ENCODE measurements around the gene MTUS2.

DNA sequence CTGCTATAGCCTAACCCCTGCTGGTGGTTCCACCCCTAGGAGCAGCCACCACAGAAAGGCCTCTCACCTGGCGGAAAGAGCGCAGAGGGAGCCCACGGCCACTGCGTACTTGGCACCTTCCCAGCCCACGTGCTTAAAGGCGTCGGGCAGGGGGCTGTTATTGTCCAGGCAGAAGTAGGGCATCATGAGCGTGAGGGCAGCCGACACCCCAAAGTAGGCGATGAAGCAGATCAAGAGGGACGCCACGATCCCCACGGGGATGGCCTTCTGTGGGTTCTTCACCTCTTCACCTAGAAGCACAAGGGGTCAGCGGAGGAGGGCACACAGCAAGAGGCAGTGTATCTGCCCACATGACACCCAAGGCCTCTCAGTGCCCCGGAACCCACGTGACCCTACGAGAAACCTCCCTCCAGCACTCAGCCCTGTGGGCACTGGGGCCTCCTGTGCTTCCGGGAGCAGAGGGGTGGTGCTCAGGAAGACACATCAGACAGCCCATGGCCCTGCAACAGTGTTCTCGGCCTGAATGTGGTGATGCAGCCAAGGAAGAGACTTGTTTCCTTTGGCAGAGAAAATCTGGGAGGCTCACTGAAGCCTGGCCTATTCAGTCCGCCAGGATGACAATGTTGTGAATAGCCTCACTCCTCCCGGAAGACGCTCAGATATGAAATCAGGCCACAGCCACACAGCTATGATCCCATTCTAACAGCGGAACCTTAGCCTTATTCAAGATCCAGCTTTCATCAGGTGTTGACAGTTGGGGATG is 703.2 kb downstream of the MTUS2 start:
- no peak for TF ChIP-seq POLR2A (IDR thresholded peaks at IDR 0.05; ENCODE audit: low read length)
- TF ChIP-seq GATA1 (IDR thresholded peaks at IDR 0.05; ENCODE audit: low read depth, low read length): no peak

Data from erythroblast (primary cell).